GM18861 (cell line): ENCODE data around the gene VSX1.

ENCODE experiments used
- ATAC-seq: cut with Tn5 transposase; IDR thresholded peaks from one replicate; pipeline ENCODE4 v1.9.1; 2021; ENCODE audit not compliant: unreplicated experiment

The VSX1 gene

DNA sequence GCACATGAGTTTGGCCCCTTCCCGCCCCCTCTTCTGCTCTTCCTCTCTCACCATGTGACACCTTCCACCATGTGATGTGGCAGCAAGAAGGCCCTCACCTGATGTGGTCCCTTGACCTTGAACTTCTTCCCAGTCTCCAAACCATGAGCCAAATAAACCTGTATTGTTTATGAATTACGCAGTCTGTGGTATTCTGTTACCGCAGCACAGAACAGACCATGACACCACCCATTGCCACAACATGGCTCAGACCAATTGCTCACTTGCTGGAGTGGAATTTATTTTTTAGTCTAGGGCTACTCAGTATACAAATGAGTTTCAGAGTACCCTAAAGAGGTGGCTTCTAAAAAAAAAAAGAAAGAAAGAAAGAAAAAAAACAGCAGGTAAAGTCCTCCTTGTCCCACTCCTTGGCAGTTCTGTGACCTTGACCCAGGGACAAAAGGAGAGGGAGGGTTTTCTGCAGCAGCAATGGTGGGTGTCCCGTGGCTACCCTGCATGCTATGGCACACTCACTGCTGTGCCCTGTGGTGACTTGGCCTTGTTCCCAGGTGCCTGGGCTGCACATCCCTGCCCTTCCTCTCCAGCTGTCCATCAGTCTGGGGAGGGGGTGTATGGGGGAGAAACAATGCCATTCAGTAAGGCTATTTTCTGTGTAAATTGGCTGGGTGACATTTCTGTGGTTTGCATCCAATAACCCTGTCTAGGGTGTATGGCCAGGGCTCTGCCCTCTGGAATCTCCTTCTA, 5.4 kb upstream of the VSX1 start:
- no peak for ATAC-seq

DNA sequence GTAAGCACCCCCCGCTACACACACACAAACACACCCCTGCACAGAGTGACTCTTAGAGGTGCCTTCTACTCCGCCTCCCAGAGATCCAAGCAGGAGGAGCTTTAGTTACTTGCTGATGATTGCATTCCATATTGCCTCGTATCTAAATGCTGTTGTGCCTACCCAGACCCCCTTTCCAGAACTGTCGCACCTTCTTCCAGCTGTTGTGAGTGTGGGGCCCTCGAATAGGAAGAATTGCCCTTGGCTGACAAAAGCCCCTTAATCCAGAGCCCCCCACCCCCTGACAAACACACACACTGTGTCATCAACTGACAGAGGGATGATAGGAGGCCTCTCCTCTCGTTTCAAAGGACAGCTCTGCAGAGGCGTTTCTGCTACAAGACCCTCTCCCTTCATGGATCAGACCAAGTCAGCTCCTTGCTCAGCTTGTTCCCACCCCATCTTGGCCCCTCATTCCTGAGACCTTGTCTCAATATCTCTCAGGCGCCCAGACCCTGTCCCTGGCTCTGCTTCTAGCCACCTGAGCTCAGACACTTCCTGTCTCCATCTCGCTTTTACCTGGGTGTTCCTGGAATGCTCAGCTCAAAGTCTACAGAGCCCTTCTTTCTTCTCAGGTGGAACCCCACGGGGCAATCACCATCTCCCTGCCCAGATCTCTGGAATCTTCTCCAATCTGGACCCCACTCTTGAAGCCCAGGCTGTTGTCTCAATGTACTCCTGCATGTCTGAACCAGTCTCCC, 4.0 kb upstream of the VSX1 start:
- ATAC-seq = no peak

DNA sequence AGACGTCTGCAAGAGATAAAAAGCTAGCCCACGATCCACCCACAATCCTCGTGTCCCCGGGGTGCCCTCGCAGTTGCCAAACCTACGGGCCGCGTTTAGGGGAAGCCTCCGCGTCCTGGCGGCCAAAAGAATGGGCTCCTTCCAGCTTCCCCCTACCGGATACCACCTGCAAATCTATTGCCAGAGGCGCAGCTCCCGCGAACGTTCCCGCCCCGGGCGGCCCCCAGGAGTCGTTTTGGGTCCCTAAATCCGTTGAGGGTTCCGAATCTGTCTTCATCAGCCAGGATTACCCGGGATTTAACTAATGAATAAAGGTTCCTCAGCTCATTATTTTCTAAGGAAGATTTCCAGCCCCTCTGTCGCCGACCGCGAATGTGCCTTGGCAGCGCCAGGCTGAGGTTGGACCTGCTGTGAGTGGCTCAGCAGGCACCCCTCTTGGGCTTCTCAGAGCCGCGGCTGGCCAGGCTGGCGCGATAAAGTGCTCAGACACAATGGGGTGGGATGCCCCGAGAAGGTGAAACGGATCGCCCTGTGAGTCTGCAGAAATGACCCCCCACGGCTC, 2.8 kb upstream of the VSX1 start:
- no peak for ATAC-seq

DNA sequence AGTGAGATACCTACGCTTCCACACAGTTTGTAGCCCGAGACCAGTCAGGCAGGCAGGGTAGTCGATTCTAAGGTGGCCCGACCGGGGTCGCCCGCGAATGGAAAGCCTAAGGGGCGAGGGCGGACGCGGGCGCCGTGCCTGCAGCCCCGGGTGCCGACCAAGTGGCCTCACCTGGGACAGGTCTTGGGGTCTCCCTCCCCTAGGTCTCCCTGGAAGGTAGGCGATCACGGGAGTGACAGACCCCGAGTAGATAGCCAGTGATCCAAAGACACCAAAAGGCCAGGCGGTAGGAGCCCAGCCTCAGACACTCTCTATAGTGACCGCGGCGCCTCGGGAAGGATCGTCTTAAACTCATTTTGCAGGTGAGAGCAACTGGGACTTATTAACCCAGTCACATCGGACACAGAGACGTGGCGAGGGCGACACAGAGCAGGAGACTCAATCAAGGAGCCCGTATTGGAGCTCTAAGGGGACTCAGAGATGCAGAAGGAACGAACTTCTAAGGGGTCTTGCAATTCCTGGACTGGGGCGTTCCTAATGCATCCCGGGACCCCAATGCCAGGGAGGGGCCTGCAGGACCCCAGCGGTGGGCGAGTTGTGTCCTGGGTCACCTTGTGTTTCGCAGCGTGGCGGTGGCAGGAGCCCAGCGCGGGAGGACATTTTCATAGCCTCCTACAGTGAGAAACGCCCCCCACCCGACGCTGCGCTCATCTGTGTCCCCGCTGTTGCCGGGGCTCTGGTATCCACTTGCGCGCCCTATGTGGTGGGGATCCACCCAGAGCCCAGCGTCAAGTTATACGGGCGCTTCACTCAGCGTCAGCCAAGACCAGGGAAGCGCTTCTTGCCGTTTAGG, 2.1 kb upstream of the VSX1 start:
- ATAC-seq = no peak

DNA sequence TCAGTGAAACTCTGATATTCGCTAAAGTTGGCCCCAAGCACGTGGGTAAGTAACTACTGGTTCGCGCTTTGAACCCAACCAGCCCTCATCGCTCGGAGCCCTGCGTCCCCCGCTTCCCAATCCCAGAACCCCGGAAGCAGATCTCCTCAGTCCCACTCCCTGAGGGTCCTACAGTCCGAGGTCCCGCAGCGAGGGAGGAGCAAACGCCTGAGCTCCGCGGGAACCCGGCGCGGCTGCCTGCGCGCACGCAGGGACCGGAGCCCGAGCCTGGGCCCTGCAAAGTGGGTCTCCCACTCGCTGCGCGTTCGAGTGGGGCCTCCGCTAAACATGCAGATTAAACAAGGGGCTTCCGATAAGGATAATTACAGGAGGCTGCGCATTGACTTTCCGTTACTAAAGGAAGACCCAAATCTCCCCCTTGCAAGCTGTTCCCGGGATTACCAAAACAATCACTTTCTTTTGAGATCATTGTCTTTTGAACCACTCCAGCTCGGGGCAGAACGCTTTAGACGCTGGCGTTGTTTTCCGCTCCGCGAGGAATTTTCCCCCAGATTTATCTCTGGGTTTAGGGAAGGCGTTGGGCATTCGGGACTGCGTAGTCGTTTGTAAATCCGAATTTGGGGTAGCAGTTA, 1.3 kb upstream of the VSX1 start:
- ATAC-seq = no peak

DNA sequence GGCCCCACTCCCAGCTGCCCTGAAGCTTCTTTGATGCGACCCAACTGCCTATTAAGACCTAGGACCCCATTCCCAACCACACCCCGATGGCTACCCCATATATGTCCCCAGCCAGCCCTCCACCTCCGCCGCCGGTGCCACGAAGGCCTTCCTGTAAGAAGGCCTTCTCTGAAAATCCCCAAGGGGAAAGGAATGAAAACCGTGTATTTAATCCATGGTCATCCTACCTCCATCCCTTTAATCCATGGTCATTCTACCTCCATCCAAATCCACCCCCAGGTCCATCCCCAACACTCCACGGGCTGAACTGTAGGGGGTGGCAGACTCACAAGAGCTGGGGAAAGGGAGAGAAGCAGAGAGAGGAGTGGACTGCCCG, 545 bp upstream of the VSX1 start:
- ATAC-seq = no peak

DNA sequence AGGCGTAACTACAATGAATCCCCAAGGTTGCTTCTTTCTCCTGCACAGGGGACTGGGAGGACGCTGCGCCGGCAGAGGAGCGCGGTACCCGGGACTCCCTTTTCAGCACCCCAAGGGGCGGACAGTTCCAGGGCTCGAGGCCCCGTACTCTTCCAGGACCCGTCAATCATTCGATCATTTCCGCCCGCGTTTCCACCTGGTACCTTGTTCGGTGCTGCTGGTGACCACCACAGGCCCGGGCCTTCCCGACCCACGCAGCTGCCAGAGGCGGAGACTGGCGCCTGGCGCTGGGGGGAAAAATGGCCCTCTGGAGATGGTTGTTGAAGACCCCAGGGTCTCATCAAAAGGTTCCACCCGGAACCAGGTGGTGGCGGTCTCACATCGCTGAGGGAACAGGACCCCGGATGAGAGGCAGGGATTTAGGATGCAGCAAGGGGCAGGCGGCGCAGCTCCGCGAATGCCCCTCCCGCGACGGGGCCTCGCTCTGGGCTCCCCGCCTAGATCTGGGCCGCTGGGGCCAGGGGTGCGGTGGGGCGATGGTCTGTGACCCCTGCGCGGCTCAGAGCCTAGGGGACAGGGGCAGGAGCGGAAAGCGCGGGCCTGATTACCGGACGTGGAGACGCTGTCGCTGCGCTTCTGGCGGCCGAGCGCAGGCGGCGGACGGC, 744 bp downstream of the VSX1 start:
- ATAC-seq = no peak

DNA sequence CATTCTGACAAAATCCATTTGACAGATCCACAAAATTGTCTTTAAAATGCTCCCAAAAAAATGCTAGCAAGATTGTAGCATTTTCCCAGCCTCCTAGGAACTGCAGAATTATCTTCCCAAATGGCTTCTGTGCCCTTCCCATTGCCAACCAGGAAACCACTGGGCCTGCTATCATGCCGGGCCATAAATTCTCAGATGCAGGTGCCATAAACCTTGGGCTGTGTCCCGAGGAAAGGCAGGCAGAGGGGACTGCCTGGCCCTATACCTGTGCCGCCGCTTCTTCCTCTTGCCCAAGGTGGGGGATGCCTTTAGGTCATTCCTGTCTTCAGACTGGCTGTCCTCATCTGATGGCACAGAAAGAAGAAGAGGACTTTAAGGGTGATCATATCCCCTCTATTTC, 2.8 kb downstream of the VSX1 start:
- no peak for ATAC-seq

DNA sequence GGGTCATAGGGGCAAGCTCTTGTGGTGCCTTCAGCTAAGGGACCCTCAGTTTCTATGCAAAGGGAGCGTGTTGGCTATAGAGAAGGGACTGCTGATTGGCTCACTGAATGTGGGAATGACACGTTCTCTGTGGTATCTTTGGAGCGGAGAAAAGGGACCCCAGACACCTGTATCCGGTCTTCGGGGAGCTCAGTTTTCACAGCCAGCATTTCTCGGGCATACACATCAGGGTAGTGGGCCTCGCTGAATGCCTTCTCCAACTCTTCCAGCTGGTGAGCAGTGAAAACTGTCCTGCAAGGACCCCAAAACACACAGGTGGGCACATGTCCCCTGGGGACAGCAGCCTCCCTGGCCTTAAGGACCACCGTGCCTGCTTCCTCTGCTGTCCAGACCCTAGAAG, 3.3 kb downstream of the VSX1 start:
- no peak for ATAC-seq

DNA sequence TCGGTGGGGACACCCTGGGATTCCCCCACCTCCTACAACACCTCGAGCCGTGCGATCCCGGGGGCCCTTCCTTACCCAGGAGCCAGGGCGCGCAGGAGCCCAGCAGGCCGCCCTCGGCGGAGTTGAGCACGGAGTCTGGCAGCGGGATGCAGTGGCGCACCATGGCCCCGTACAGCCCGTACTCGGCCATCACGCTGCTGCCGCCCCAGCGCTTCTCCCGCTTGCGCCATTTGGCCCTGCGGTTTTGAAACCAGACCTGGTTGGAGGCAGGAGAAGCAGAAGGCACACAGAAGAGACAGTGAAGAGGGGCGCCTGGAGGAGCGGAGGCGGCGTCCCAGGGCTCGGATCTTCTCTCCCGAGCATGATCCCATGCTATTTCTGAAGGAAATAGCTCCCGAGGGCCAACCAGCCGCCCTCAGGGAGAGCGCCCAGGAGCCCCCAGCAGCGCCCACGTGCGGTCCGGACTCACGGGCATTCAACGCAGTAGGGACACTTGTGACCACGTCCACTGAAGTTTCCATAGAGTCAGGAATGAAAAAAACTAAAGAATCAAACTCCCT, 4.3 kb downstream of the VSX1 start:
- ATAC-seq = no peak

DNA sequence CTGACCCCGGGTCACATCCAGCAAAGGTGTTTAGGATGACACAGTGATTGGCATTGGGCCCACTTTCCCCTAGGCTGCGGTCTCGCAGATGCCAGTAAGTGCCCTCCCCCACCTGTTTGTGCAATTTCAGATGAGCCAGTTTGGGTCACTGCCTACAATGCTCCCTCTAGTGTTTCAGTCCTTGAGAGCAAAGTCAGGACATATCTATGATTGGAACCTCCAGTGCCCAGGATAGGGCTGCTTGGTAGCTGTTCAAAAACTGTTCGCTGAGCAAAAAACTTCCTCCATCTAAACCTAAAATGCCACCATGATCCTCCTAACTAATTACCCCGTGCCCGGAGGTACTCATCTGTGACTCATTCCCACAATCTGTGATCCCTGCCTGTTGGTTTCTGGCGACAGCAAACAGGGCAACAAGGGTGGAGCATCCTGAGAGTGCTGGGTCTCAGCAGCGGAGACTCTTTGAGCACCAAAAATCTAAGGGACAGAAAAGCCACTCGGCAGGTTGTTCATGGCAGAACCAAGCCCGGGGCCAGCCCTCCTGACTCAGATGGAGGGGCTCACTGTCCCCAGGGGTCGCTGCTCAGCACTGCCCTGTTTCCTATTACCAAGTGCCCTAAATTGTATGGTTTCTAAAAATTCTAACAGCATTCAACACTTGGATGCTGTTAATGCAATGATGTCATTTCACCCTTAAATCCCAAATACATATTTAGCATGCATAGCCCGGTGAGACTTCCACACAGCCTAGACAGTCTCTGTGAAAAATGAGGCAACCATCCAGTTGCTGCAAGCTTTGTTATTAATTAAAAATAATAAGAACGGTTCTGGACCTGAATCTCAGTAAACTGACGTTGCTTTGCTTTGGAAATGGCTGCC, 5.0 kb downstream of the VSX1 start:
- ATAC-seq = no peak

DNA sequence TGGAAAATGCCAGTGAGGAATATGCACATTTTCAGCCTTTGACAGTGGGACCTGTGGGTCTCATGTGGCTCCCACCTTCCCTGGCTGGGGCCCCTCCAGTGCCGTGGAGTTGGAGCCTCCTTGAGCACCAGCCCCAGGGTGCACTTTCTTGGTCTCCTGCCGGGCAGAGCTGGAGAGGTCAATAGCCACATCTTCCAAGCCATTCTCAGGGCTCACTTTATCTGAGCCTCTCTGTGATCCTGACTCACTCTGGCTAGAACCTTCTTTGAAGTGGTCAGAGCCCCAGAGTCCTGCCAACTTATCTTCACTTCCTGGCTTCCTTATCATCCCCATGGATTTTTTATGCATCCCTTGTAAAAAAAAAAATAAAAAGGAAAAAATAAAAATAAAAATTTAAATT, 5.7 kb downstream of the VSX1 start:
- ATAC-seq = no peak

DNA sequence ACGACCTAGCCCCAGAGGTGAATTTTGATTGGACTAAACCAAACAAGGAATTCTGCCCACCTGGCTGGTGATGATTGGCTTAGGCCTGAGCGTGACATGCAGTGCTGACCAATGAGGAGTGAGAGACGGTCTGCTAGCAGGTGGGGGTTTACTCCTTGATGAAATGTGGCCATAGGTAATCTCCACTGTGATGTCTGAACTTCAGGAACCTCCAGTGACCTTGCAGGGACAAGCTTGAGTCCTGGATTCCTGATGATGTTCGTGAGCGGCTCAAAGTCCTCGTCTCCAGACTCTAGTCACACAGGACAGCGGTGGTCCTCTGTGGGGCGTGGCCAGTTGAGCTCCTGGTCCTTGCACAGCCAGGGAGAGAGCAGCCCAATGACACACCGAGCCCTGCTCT, 8.4 kb downstream of the VSX1 start:
- no peak for ATAC-seq

DNA sequence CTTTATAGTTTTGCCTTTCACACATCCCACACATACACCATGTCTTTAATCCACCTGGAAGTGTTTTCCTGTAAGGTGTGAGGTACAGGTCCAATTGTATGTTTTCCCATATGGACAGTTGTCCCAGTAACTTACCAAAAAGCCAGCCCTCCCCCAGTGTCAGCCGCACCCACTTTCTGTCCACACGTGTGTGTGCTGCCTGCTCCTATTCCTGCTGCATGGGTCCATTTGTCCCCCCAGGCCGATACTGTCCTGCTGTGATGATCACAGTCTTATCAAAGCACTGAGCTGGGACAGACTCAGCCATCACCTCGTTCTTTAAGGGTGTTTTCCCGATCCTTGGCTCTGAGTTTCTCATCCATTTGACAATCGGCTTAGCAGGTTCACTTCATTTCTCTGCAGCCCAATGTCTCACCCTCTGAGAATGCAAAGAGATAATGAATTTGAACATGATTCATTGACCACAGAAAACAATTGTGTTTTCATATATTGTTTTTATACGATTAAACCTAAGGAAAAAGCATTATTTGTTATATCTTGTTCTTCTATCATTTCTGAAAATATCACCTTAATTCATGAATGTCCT, 9.6 kb downstream of the VSX1 start:
- no peak for ATAC-seq

DNA sequence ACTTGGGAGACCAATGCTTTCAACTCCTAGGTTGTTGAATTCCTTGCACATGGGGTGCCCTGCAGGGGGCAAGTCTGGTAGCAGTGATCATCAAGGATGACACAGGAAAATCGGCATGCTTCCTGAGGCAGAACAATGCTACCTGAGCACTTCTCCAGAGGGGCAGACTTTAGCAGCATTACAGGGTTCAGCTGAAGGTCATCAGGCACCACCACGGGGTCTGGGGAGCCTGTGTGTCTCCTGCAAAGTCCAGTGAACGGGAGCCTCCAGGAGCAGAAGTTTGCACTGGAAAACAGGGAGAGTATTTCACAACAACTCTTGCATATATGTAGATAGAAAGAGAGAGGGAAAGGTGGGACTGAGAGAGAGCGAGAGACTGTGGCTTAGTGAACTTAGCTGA, 10.2 kb downstream of the VSX1 start:
- no peak for ATAC-seq

DNA sequence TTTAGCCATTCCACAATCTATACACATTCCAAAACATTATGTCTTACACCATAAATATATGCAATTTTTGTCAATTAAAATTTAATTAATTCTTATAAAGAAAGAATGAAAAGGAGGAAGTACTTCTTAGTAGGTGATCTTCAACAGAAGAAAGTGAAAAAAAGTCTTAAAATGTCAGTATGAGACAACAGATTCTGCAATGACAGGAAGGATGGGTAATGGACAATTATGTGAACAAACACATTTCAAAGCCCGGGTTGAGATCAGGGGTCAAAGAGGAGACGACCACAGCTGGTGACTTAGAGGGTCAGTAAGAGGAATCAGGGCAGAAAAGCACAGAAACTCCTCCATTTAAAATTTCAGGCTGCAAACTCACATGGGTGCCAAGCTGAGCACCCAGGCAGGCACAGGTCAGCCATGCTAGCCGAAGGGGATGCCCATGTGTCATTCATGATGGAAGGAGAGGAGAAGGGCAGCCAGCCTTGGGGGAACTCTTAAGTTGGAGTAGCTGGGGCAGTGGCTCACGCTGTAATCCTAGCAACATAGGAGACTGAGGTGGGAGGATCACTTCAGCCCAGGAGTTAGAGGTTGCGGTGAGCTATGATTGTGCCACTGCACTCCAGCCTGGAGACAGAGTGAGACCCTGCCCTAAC, 11.0 kb downstream of the VSX1 start:
- ATAC-seq = no peak

DNA sequence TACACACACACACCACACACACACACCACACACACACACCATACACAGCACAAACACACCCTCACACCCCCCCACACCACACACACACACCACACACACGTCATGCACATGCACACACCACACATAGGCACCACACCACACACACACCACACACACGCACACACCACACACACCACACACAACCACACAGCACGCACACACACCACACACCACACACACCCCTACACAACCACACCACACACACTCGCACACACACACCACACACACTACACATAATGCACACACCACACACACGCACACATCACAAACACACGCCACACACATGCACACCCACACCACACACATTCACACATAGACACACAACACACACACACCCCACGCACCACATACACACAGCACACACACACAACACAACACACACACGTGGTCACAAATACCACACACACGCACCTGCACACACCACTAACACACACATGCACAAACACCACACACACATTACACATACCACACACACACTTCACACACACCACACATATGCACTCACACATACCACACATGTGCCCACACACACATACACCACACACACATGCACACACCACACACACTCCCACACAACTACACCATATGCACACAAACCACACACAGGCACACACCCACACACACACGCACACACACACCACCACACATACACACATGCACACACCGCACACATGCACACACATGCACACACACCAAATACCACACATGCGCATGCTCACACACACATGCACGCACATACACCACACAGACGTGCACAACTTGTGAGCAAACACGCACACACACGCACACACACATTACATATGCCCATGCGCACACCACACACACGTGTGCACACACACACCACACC, 14.6 kb downstream of the VSX1 start:
- no peak for ATAC-seq
